ENCODE data around the gene C2.

Gene C2

DNA sequence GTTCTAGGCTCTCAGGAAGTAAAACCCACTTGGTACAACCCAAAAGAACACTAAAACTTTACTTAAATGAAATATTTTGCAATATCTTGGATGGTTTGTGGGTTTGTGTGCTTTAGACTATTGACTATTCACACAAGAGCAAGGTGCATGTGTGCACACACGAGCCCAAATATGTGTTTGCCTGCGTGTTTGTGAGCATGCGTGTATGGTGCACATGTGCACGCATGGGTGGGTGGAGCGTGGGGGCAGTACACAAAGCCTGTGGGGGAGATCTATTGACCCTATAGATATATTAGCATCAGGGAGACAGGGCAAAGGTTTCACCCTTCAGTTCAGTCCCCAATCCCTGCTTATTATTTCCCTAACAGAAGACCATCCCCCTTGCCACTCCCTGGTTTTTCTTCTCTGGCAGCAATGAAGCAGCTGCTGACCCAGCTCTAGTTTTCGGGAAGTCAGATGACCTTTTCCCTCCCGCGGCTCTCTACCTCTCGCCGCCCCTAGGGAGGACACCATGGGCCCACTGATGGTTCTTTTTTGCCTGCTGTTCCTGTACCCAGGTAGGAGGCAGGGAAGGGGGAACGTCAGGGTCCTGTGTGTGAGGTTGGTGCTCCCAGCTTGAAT is at the start of gene C2:
Gene C2 (plus strand): TSS at position 476 of the 621 bp plus-strand sequence. CDS start 36 bp downstream, at position 512.
- DNase-seq (ENCODE audit: low read depth in 4 of 4, low spot score in 1 of 4), result no peak

- DNase-seq (ENCODE audit: low read depth in 4 of 4, low spot score in 1 of 4), result no peak
Observed at GRCh38 chr6:31878222-31878621, 49.3 kb upstream of the C2 start.

- DNase-seq (ENCODE audit: low read depth in 4 of 4, low spot score in 1 of 4), result no peak
Observed at GRCh38 chr6:31878726-31879125, 48.8 kb upstream of the C2 start, which contains the start of gene SLC44A4. SLC44A4 (minus strand) TSS chr6:31878997; CDS start chr6:31878980, 17 bp downstream.

DNA sequence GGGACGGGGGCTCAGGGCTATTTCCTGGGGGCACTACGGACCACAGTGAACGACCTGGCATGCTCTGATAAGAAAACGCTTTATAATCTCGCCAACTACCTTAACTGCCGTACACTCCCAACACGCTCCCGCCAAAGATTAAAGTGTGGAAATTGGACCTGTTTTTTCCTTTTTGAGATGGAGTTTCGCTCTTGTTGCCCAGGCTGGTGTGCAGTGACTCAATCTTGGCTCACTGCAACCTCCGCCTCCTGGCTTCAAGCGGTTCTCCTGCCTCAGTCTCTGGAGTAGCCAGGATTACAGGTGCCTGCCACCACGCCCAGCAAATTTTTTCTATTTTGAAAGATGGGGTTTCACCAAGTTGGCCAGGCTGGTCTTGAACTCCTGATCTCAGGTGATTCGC is 48.4 kb upstream of the C2 start:
- no peak for DNase-seq (ENCODE audit: low read depth in 4 of 4, low spot score in 1 of 4)

- no peak for DNase-seq (ENCODE audit: low read depth in 4 of 4, low spot score in 1 of 4)
Observed at GRCh38 chr6:31879901-31880300, 47.6 kb upstream of the C2 start.

- DNase-seq (ENCODE audit: low read depth in 4 of 4, low spot score in 1 of 4), result no peak
Observed at GRCh38 chr6:31880616-31881015, 46.9 kb upstream of the C2 start.

DNA sequence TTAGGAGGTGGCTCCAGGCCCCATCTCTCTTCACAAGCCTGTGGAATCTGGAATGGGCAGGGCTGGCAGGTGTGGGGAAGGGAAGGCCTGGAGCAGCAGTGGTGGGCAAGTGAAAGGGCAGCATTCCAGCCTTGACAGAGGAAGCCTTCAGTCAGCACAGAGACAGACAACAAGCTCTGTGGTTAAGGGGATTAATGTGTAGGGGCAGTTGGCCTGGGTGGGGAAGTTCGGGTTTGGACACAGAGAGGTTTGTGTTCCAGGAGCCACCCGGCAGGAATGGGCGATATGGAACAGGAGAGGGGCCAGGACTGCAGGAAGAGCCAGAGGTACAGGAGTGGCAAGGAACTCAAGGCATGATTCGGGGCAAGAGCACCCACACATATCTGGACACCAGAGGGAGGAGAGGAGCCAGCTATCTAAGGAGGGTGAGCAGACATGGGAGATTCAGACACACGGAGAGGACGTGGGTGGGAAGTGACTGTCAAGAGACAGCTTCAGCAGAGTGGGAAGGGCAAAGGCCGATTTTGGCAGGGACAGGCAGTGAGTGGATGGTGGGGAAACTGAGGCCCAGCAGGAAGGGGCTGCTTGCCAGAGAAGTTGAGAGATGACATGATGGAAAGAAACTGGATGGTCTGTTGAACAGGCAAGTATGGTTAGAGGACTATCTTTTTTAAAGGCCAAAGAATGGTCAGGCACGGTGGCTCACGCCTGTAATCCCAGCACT is 46.2 kb upstream of the C2 start:
- no peak for DNase-seq (ENCODE audit: low read depth in 4 of 4, low spot score in 1 of 4)

DNA sequence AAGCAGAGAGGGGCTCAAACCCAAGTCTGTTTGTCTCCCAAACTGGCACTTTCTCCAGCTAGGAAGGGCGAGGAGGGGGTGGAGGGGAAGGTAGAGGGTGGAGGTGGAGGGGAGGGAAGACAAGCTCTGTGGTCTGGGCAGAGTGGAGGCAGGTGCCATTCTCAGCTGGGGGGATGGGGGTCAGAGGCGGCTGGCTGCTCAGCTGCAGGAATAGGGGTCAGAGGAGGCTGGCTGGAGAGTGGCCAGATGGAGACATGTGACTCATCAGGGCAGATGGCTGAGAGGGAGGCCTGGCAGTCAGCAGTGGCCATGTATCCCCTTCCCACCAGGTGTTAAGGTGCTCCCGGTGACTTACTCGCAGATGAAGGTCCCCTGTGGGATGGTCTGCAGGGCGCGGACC is 45.2 kb upstream of the C2 start:
- DNase-seq (ENCODE audit: low read depth in 4 of 4, low spot score in 1 of 4), result no peak

- no peak for DNase-seq (ENCODE audit: low read depth in 4 of 4, low spot score in 1 of 4)
Observed at GRCh38 chr6:31883676-31884075, 43.8 kb upstream of the C2 start.

GRCh38 chr6:31884528-31885035 is 42.9 kb upstream of the C2 start:
- no peak for DNase-seq (ENCODE audit: low read depth in 4 of 4, low spot score in 1 of 4)

- no peak for DNase-seq (ENCODE audit: low read depth in 4 of 4, low spot score in 1 of 4)
Observed at GRCh38 chr6:31886541-31886991, 41.0 kb upstream of the C2 start.

GRCh38 chr6:31887173-31888007 is 40.1 kb upstream of the C2 start:
- no peak for DNase-seq (ENCODE audit: low read depth in 4 of 4, low spot score in 1 of 4)

DNA sequence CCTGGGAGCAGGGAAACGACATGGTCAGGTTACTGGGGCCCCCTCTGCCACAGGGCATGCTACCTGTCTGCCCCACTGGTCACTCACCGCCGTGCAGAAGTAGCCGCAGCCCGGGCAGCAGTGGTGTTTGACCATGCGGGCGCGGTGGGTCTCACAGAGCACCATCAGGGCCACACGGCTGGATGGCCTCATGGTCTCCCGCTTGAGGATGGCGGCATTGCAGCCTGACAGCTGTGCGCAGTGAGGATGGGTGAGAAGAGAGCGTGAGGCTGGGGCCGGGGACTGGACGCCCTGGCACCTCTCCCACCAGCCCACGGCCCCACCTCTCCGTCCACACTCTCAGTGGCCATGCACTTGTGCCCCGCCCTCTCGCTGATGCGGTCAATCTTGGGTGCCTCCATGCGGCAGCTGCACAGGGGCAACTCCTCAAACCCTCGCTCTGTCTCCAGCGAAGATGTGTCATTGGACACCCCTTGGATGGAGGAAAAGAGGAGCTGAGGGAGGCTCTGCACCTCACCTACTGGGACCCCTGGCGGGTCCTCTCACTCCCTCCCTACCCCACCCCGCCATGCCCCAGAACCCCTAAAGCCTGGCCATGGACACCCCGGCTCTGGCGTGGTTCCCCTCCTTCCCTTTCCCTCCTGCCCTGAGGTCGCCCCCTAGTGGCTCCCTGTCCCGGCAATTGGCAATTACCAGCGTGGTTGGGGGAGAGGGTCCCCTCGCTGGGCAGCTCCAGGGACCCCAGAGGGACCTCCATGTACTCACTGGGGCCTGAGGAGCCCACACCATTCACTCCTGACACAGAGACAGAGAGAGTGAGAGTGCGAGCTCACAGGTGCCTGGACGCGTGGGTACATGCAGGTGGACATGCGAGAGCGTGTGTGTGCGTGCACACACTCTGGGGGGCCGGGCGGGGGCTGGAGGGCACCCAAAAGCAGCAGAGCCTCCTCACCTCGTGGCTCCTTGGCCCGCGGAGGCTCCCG is 39.0 kb upstream of the C2 start:
- DNase-seq (ENCODE audit: low read depth in 4 of 4, low spot score in 1 of 4), result peak; percentile 34 to 52 (median 46)

GRCh38 chr6:31889331-31889972 is 38.1 kb upstream of the C2 start:
- DNase-seq (ENCODE audit: low read depth in 4 of 4, low spot score in 1 of 4), result no peak

- DNase-seq (ENCODE audit: low read depth in 4 of 4, low spot score in 1 of 4), result no peak
Observed at GRCh38 chr6:31892821-31893220, 34.7 kb upstream of the C2 start.

GRCh38 chr6:31896493-31896855 is 31.0 kb upstream of the C2 start:
- DNase-seq (ENCODE audit: low read depth in 4 of 4, low spot score in 1 of 4), result no peak

- no peak for DNase-seq (ENCODE audit: low read depth in 4 of 4, low spot score in 1 of 4)
Observed at GRCh38 chr6:31896856-31897611, 30.5 kb upstream of the C2 start.

DNA sequence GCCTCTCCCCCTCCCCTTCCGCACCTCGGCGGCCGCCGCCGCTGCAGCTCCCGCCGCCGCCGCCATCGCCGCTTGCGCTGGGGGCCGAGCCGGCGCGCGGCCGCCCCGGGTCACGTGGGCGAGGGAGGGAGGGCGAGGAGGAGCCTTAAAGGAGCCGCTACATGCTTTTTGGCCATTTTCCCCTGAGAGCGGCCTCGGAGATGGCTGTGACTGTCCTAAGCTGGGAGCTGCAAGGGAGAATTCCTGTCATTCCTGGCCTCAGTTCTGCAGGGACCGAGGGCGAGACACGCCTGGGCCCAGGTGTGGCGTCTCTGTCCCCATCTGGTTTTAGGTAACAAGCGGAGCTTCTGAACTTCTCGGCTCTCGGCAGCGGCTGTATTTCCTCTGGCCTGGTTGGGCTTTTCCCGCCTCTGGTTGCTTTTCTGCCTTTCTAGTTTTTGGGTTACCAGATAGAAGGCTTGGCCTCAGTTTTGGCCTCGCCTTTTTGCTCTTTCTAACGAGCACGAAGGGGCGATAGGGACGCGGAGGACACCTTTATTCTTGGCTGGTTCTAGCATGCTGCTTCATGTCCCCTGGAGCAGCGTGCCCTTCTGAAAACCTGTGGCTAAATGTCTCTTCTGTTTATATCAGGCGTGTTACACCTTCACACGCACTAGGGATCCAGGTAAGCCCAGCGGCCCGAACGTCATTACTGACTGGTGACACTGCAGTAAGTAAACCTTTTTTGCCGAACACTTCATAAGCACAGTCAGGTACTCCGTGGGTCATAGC is 29.7 kb upstream of the C2 start, which contains the start of gene EHMT2:
Gene EHMT2 (minus strand): TSS at position 87 of the 771 bp plus-strand sequence. CDS start 21 bp downstream, at position 66.
- peak; percentile 67 to 82 (median 73) for DNase-seq (ENCODE audit: low read depth in 4 of 4, low spot score in 1 of 4)
